Skeletal muscle cell (primary cell): ENCODE results near the gene FAM47E.
"Not testable (repeated sequence)": the region's sequence is repeated elsewhere in the genome, so short reads cannot be mapped to it uniquely, and the experiment has no call there.

Experiments used
- DNase-seq: peaks from one replicate; pipeline ENCODE4 v3.0.0-alpha.2; 2010; ENCODE audit warnings: low read depth
- H3K4me3 ChIP-seq: 2 replicates; pipeline ENCODE4 v1.5.1; 2011; ENCODE audit warnings: low read depth, mild to moderate bottlenecking, control low read depth, low read length, moderate library complexity

FAM47E gene

DNA sequence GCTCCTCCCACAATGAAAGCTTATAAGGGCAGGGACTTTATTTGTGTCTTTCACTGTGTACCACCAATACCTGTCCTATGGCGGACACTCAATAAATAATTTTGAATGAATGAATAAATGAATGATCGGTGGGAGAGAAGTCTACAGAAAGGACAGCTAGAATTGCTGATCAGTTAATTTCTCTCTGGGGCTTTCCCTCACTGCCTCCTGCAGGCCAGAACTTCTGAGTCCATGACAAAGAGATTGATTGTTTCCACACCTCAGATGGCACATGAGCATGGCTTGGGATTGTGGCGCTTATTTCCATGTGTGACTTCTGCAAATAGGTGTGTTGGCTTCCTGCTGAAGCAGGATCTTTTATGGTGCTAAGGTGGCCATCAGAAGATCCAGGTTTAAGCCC is 6.3 kb downstream of the FAM47E start:
- DNase-seq = no peak
- H3K4me3 ChIP-seq = no peak overlapping the region

DNA sequence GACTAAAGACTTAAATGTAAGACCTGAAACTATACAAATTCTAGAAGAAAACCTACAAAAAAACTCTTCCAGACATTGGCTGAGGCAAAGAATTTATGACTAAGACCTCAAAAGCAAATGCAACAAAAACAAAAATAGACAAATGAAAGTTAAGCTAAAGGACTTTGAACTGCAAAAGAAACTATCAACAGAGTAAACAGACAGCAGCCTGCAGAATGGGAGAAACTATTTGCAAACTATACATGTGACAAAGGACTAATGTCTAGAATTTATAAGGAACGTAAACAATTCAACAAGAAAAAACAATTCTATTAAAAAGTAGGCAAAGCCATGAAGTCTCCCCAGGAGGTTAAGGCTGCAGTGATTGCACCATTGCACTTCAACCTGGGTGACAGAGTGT is 9.1 kb downstream of the FAM47E start:
- no peak for DNase-seq
- H3K4me3 ChIP-seq = no peak overlapping the region

DNA sequence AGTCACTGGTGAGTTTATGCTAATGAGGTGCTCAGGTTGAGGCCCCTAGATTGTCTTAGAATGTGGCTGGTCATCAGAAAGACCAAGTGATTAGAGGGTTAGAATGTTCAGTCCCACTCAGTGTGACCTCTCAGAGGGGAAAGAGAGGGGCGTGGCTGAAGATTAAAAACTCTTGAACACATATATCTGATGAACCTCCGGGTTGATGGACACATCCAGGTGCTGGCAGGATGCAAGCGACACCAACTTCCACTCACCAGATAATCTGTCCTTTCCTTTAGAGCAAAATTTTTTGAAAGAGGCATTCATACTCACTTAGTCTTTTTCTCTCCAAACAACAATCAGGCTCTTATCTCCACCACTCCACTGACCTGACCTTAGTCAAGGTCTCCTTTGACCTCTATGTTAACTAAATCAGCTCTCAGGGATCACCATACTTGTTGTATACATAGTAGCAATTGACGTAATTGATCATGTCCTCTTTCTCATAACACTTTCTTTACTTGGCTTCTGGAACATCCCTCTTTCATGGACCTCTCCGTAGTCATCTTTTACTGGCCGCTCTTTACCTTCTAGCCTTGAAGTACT is 14.2 kb downstream of the FAM47E start:
- no peak overlapping the region for H3K4me3 ChIP-seq
- no peak for DNase-seq

DNA sequence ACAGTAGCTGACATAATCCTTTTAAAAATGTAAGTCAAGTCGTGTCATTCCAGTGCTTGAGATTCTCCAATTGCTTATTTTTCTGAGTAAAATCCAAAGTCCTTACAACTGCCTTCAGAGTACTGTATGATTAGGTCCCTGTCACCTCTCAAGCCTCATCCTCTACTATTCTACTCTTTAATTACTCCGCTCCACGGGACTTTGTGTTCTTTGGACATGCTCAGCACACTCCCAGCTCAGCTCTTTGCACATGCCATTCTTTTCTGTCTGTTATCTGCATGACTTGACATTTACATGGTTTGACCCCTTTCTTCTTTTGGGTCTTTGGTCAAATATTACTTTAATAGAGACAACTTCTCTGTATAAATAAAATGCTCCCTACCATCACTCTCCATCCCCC is 15.1 kb downstream of the FAM47E start:
- no peak overlapping the region for H3K4me3 ChIP-seq
- DNase-seq = no peak

DNA sequence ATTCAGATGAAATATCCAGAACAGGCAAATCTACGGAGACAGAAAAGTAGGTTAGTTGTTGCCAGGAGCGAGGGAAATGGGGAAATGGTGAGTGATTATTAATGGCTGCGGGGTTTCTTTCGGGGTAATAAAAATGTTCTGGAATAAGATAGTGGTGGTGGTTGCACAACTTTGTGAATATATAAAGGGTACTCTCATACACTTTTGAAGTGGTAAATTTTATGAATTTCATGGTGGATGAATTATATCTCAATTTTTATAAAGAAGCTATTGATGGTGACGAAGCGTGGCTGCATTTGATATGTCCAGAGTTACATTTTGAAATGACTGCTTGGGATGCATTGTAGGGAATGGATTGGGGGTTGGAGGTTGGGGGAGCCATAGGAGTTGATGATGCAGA is 16.3 kb downstream of the FAM47E start:
- no peak for DNase-seq
- no peak overlapping the region for H3K4me3 ChIP-seq

DNA sequence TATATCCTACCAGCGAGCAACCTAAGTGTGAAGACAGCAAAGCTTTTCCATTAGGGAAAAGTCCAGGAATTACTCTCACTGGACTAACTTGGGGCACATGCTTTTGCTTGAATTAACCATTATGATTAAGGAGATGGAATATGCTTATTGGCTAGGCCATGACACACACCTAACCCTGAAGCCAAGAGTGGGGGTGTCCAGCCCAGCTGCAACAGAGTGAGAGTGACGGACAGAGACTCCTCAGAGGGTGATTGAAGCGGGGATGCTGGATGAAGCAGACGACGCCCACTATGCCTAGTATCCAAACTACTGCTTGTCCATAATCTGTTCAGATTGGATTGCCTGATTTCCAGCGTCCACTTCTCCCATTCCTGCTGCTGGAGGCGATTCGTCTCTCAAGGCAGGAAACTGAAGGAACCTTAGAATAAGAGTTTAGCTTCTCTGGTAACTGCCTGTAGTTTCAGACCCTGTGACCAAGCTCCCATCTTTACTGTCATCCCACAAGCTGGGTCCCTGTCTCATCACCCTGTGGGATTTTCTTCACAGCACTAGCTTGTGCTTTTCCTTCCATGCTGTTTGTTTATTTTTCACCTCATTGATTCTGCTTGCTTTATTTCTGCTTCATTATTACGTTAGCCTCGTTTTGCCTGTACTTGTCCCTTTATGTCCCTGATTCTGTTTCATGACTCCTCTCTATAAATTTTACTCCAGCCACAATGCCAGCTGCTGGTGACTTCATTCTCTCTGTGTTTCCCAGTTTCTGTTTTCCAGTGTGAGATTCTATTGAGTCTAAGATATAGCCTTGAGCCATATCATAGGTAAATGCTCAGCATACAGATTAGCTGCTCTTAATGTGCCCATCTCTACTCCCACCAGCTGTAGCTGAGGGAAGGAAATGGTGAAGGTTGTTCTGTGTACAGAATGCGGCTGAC is 19.0 kb downstream of the FAM47E start:
- no peak overlapping the region for H3K4me3 ChIP-seq
- no peak for DNase-seq

DNA sequence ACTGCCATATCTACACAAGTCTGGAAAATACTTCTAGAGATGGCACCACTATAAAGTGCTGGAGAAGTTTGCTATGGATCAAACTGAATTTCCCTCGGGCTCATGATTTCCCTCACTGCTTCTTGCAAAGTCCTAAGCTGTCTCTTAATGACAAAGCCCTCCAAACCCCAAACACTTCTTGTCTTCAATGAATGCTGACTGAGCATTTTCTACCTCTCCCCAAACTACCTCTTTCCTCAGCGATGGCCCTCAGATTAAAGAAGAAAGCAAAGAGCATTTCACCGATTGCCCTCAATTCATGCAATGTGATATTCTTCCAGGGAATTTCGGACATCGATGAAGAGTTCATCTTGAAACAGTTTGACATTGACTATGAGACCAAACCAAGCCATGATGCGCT is 19.7 kb downstream of the FAM47E start:
- no peak for DNase-seq

DNA sequence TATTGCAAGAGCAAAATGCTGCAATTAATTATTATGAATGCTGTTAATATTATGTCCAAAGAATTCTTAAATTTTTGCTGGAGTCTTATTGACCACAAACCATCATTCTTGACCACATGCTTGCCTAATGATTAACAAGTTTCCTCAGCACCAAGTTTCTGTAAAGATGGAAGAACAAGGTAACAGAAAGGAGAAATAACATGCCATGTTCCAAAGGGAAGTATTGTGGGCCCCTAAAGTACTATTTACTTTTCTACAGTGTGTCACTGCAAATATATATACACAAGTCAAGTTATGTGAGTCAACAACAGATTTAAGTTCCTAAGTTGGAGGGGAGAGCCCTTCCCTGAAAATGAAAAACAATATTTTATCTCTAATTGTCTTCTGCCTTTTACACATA is 20.6 kb downstream of the FAM47E start:
- no peak for DNase-seq

More for the DNA sequence above, 19.7 kb downstream of the FAM47E start:
- H3K4me3 ChIP-seq = no peak overlapping the region

DNA sequence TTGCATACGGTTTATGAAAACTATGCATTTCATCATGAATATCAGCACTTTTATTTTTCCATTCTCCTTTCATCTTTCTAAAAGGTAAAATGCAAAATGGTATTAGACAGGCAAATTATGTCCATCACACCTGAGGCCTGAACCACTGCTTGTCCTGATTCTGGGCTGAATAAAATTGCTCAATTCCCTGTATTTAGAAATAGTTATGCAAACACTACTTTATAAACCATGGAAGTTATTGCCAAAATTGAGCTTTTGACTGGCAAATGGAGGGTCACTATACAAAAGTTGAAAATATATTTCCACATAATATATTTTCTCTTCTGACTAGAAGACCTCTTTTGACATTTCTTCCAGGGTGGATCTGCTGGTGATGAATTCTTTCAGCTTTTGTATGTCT is 21.1 kb downstream of the FAM47E start:
- H3K4me3 ChIP-seq = no peak overlapping the region
- no peak for DNase-seq

More for the DNA sequence above, 20.6 kb downstream of the FAM47E start:
- no peak overlapping the region for H3K4me3 ChIP-seq

DNA sequence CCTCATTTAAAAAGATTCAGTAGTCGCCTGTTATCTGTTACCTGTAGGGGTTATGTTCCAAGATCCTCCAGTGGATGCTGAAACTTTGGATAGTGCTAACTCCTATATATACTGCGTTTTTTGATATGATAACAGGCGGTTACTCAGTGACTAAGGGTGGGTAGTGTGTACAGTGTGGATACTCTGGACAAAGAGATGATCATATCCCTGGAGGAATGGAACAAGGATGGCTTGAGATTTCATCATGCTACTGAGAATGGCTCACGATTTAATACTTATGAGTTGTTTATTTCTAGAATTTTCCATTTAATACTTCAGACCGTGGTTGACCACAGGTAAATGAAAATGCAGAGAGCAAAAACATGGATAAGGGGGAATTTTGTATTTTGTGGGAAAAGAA is 21.5 kb downstream of the FAM47E start:
- H3K4me3 ChIP-seq = no peak overlapping the region
- no peak for DNase-seq

DNA sequence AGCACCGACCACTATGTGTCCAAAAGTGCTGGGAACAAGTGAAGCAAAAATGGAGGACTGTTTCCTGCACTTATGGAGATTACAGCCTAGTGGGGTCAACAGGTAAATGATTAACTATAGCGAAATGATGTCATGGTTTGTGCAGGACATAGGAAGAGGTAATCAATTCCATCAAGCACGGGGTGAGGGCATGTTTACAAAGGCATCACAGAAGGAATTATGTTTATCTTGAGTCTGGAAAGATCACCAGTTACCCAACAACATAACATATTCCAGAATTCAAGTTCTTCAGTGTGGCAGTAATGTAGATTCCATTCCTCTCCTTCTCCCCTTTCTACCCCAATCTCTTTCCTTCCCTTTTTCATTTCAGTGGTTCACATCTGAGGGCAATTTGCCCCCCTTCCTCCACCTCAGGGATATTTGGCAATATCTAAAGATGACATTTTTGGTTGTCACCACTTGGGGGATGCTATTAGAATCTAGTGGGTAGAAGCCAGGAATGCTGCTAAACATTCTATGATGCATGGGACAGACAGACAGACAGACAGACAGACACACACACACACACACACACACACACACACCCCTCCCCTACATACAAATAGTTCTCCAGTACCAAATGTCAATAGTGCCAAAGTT is 24.1 kb downstream of the FAM47E start:
- H3K4me3 ChIP-seq = no peak overlapping the region
- DNase-seq = no peak

DNA sequence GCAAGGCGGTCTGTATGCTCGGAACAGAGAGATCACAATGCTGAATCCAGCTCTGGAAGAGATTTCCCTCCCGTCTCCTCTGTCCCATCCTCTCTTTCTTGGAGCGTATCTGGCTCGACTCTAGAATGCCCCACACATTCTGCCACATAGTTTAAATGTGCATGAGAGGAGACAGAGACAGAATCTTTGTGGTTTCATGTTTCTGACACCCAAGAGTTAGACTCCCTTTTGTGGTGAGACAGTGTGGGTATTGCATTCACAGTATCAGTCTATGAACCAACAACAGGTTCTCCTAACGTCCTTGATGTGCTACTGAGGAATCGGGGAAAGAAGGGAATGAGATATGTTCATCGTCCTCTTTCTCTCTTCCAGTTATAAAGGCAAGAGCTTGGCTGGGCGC is 25.3 kb downstream of the FAM47E start:
- H3K4me3 ChIP-seq = no peak overlapping the region
- DNase-seq = no peak

DNA sequence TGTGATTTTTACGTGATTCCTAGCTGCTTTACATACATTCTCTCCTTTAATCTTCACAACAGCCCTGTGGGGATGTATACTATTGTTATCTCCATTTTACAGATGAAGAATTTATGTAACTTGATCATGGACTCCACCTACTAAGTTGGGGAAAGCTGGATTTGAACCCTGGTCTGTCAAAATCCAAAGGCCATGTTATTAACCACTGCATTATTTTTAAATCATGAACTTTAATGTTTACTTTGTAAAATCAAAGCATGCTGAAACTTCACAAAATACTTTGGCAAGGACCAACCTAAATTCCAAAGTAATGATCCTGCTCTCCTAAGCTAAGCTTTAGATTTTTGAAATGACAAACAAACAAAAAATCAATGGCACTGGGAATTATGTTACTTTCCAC is 26.1 kb downstream of the FAM47E start:
- no peak for DNase-seq
- no peak overlapping the region for H3K4me3 ChIP-seq

DNA sequence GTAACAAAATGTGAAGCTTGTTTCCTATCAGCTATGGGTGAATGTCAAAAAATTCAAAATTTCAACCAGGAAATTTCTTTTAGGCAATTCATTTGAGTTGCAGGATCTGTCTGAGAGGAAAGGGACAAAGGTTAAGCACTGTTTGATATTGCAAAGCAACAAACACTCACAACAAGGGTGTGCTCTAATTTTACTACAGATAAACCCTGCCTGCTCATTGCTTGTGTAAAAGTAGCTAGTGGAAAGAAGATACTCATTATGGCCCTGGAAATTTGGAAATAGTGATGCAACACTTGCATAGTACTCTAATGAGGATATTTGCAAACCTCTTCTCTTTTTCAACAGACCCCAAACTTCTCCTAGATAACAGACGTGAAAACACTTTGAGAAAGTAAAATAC is 27.1 kb downstream of the FAM47E start:
- no peak for DNase-seq
- H3K4me3 ChIP-seq = no peak overlapping the region

DNA sequence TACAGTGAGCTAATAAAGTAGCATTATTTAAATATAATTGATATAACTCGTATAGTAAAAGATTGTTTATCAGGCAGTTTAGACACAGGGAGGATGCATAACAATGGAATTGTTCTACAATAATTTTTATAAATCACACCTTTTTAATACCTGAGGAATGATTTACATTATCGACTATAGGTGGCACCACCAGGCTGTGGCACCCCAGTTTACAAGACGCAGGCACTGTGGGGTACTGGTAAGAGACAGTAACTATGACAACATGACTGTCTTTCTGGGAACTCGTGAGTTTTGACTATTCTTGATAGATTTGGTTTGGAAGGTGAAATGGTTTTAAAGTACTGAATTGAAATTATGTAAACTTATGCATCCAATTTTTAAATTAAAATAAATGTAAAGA is 27.9 kb downstream of the FAM47E start:
- no peak overlapping the region for H3K4me3 ChIP-seq
- DNase-seq = no peak

DNA sequence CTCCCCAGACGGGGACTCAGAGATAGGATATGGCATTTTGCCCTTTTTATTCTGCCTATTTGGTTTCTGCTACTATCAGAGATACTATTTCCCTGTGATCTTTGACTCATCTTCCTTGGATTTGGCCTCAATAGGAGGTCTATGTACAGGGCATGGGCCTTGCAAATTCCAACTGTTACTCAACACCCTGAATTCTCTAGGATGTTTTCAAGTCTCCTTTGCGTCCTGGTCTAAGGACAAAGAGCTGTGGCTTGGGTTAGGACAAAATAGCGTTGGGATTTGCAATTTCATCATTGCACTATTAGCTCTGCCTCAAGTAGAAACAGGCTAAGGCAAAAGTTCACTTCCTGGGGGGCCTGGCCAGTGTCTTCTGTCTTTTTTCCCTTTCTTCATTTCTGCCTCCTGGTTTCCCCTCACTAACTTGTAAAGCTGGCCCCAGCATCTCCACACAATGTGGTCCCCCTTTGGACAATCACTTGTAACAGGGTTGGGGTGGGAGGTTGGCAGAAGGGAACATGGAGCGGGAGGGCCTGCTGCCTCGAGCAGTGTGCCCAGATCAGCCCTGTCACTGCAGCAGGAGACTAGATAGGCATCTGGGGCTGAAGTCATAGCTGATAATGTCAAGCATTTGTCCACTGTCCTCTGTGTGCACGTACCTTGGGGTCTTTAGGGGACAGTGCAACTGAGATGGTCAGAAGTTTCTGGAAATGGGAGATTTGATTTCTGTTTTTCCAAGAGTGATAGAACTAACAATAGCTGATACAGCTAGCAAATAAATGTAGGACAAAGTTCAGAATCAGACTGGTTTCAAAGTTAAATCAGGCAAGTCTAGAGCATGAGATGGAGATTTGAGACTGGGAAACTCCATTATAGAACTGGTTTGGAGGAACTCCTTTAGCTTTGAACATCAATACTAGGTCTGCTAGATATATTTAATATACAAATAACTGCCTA is 29.2 kb downstream of the FAM47E start:
- no peak overlapping the region for H3K4me3 ChIP-seq
- no peak for DNase-seq

DNA sequence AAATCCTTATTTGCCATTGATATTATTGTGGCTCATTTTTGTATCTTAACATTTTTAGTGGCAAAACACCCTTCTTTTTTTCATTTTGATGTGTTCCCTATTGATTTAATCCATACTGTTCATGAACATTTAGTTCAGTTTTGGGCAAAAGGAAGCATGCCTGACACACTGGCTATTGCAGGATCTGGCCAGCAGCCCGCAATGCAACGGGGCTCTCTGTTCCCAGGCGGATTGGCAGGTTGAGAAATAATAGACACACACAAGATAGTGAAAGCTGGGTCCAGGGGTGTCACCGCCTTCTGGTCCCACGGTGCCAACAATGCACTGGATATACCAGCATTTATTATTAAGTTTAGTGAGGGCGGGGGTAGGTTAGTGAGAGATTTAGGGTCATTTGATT is 30.1 kb downstream of the FAM47E start:
- not testable (repeated sequence) for H3K4me3 ChIP-seq

DNA sequence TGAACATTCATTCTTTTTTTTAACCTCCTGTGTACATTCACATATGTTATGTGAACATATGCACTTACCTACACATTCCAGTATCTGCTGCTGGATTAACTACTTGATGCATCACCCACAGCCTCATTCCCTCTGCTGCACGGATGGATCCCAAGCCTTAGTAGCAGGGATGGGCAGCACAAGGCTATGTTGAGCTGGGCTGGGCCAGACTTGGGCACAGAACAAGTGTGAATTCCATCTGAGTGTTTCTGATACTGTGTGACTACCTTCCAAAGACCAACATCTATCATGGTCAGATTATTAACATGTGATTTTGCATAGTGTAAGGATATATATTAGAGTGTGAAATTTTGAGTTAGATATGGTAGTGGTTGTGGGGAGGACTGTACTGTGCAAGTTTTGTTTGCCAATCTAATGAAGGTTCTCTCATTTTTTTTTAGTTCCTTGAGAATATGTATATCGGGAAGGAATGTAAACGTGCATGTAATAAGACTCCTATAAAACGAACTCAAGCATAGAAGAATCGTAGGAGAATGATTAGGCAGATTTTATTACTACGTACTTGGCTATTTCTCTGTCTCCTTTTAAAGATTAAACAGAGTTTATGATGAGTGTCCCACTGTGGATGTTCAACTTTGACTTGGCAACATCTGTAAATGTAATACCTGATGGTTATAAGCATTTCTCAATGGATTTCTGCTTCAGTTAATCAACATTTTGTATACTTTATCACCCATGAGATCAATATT is 31.6 kb downstream of the FAM47E start:
- H3K4me3 ChIP-seq = no peak overlapping the region
- DNase-seq = no peak

More for the DNA sequence above, 30.1 kb downstream of the FAM47E start:
- DNase-seq = not testable (repeated sequence)

DNA sequence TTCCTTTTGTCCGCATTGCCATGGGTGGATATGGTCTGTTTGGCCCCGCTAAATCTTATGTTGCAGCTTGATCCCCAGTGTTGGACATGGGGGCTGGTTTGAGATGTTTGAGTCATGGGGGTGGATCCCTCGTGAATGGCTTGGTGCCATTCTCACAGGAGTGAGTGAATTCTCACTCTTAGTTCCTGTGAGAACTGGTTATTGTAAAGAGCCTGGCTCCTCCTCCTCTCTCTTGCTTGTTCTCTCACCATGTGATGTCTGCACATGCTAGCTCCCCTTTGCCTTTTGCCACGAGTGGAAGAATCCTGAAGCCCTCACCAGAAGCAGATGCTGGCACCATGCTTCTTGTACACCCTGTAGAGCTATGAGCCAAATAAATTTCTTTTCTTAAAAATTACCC is 32.4 kb downstream of the FAM47E start:
- no peak for DNase-seq
- no peak overlapping the region for H3K4me3 ChIP-seq
